HEK293 (cell line): Measurements from ENCODE around the gene RPS19BP1.

ENCODE experiments used
- GLIS1 ChIP-seq: fragments of 450-650 bp; formaldehyde crosslinking; IDR thresholded peaks from 2 replicates; pipeline ENCODE4 v1.5.1; 2016; ENCODE audit warnings: missing biosample characterization, missing genetic modification characterization
- HOXA7 ChIP-seq: sonication (generic); formaldehyde crosslinking; IDR thresholded peaks from 2 replicates; pipeline ENCODE4 v1.8.1; 2022; ENCODE audit warnings: missing genetic modification reagents, borderline replicate concordance
- HOXC10 ChIP-seq: sonication (generic); formaldehyde crosslinking; IDR thresholded peaks from 2 replicates; pipeline ENCODE4 v1.8.1; 2023; ENCODE audit warnings: mild to moderate bottlenecking, missing genetic modification reagents
- KLF8 ChIP-seq: fragments of 450-650 bp; formaldehyde crosslinking; IDR thresholded peaks from 2 replicates; pipeline ENCODE4 v1.5.1; 2016; ENCODE audit warnings: missing biosample characterization, missing genetic modification characterization
- MEIS1 ChIP-seq: sonication (generic); formaldehyde crosslinking; IDR thresholded peaks from 2 replicates; pipeline ENCODE4 v1.8.1; 2022; ENCODE audit warnings: missing genetic modification reagents, mild to moderate bottlenecking, borderline replicate concordance
- PRDM10 ChIP-seq: fragments of 450-650 bp; formaldehyde crosslinking; IDR thresholded peaks from 2 replicates; pipeline ENCODE4 v1.5.1; 2016; ENCODE audit warnings: missing biosample characterization, missing genetic modification characterization
- SP3 ChIP-seq: fragments of 450-650 bp; formaldehyde crosslinking; IDR thresholded peaks from 2 replicates; pipeline ENCODE4 v1.5.1; 2016; ENCODE audit warnings: missing biosample characterization, missing genetic modification characterization
- WT1 ChIP-seq: fragments of 450-650 bp; formaldehyde crosslinking; IDR thresholded peaks from 2 replicates; pipeline ENCODE4 v1.5.1; 2016; ENCODE audit warnings: missing biosample characterization, missing genetic modification characterization
- ZBTB21 ChIP-seq: fragments of 450-650 bp; formaldehyde crosslinking; IDR thresholded peaks from 2 replicates; pipeline ENCODE4 v1.5.1; 2017; ENCODE audit warnings: missing biosample characterization, missing genetic modification characterization
- ZBTB44 ChIP-seq: fragments of 450-650 bp; IDR thresholded peaks from 2 replicates; pipeline ENCODE4 v1.5.1; 2018; ENCODE audit warnings: missing biosample characterization, mild to moderate bottlenecking, missing genetic modification characterization
- ZFHX2 ChIP-seq: fragments of 450-650 bp; formaldehyde crosslinking; conservative IDR thresholded peaks from 2 replicates; pipeline ENCODE4 v1.5.1; 2016; ENCODE audit warnings: missing biosample characterization, missing genetic modification characterization
- ZFP41 ChIP-seq: fragments of 450-650 bp; formaldehyde crosslinking; IDR thresholded peaks from 2 replicates; pipeline ENCODE4 v1.5.1; 2016; ENCODE audit warnings: missing biosample characterization, missing genetic modification characterization, borderline replicate concordance
- ZNF10 ChIP-seq: fragments of 450-650 bp; formaldehyde crosslinking; IDR thresholded peaks from 2 replicates; pipeline ENCODE4 v1.5.1; 2017; ENCODE audit warnings: missing biosample characterization, missing genetic modification characterization
- ZNF211 ChIP-seq: fragments of 450-650 bp; formaldehyde crosslinking; IDR thresholded peaks from 2 replicates; pipeline ENCODE4 v1.5.1; 2016; ENCODE audit warnings: low read depth, missing biosample characterization, missing genetic modification characterization
- ZNF354C ChIP-seq: fragments of 450-650 bp; formaldehyde crosslinking; IDR thresholded peaks from 2 replicates; pipeline ENCODE4 v1.5.1; 2016; ENCODE audit warnings: missing biosample characterization, missing genetic modification characterization, low read depth, borderline replicate concordance
- ZNF398 ChIP-seq: fragments of 450-650 bp; formaldehyde crosslinking; IDR thresholded peaks from 2 replicates; pipeline ENCODE4 v1.5.1; 2017; ENCODE audit warnings: missing biosample characterization, missing genetic modification characterization
- ZNF404 ChIP-seq: fragments of 450-650 bp; formaldehyde crosslinking; IDR thresholded peaks from 2 replicates; pipeline ENCODE4 v1.5.1; 2017; ENCODE audit warnings: missing biosample characterization, missing genetic modification characterization
- ZNF426 ChIP-seq: fragments of 450-650 bp; formaldehyde crosslinking; IDR thresholded peaks from 2 replicates; pipeline ENCODE4 v1.5.1; 2017; ENCODE audit warnings: missing biosample characterization, missing genetic modification characterization, mild to moderate bottlenecking, inconsistent platforms, moderate library complexity
- ZNF518A ChIP-seq: fragments of 450-650 bp; formaldehyde crosslinking; conservative IDR thresholded peaks from 2 replicates; pipeline ENCODE4 v1.5.1; 2016; ENCODE audit warnings: low read depth, missing biosample characterization, missing genetic modification characterization
- ZNF555 ChIP-seq: fragments of 450-650 bp; formaldehyde crosslinking; conservative IDR thresholded peaks from 2 replicates; pipeline ENCODE4 v1.5.1; 2017; ENCODE audit warnings: missing biosample characterization, mild to moderate bottlenecking, missing genetic modification characterization, inconsistent platforms
- ZNF558 ChIP-seq: fragments of 450-650 bp; formaldehyde crosslinking; IDR thresholded peaks from 2 replicates; pipeline ENCODE4 v1.5.1; 2016; ENCODE audit warnings: missing biosample characterization, missing genetic modification characterization
- ZNF560 ChIP-seq: fragments of 450-650 bp; formaldehyde crosslinking; IDR thresholded peaks from 2 replicates; pipeline ENCODE4 v1.5.1; 2017; ENCODE audit warnings: missing biosample characterization, missing genetic modification characterization, borderline replicate concordance
- ZNF639 ChIP-seq: fragments of 450-650 bp; formaldehyde crosslinking; IDR thresholded peaks from 2 replicates; pipeline ENCODE4 v1.5.1; 2016; ENCODE audit warnings: missing biosample characterization, missing genetic modification characterization
- ZNF777 ChIP-seq: fragments of 450-650 bp; formaldehyde crosslinking; IDR thresholded peaks from 2 replicates; pipeline ENCODE4 v1.5.1; 2017; ENCODE audit warnings: missing biosample characterization, missing genetic modification characterization, borderline replicate concordance

Gene RPS19BP1

GRCh38 chr22:39502109-39502788, 30.3 kb downstream of the RPS19BP1 start, which contains the start of gene MIEF1 (continued):
- no peak for TF ChIP-seq ZNF555 (tag by site-specific recombination)
- TF ChIP-seq WT1 (tag by site-specific recombination) = no peak
- no peak for TF ChIP-seq ZNF639 (tag by site-specific recombination)
- peak; percentile 62; the same call in 1 of the 2 replicates for TF ChIP-seq ZBTB21
- no peak for TF ChIP-seq ZNF10
- no peak for TF ChIP-seq ZNF777 (tag by site-specific recombination)
- TF ChIP-seq SP3 = peak; percentile 91
- peak; percentile 62; the same call in 1 of the 2 replicates for TF ChIP-seq KLF8 (tag by site-specific recombination)
- TF ChIP-seq ZNF404 (tag by site-specific recombination) = no peak
- TF ChIP-seq ZNF518A (tag by site-specific recombination) = peak; percentile 78
- peak; percentile 19; the same call in 1 of the 2 replicates for TF ChIP-seq PRDM10 (tag by site-specific recombination)
- TF ChIP-seq ZFHX2 = peak; percentile 76
- no peak for TF ChIP-seq ZNF398 (tag by site-specific recombination)
- no peak for TF ChIP-seq ZNF560 (tag by site-specific recombination)
- no peak for TF ChIP-seq MEIS1 (CRISPR knock-in tag)
- no peak for TF ChIP-seq ZFP41 (tag by site-specific recombination)
- no peak for TF ChIP-seq ZNF354C (tag by site-specific recombination)
- TF ChIP-seq ZBTB44 (tag by site-specific recombination) = no peak
- 0 out of 2 replicates have a peak, but pooled peaks have one; percentile 62 for TF ChIP-seq HOXC10
- no peak for TF ChIP-seq ZNF211
- TF ChIP-seq ZNF426 = no peak
- TF ChIP-seq ZNF558 (tag by site-specific recombination) = no peak
- no peak for TF ChIP-seq HOXA7 (CRISPR knock-in tag)
- TF ChIP-seq GLIS1 (tag by site-specific recombination) = no peak; the same call in 1 of the 2 replicates
